Mesenchymal stem cell (in vitro differentiated cells and primary cell): ENCODE measurements around the gene TIMM17A.

ENCODE experiments used
- DNase-seq: peaks from one replicate; pipeline ENCODE4 v3.0.0-alpha.2; 2013
- H2AFZ ChIP-seq: one replicate; pipeline ENCODE4 v1.6.1; 2013; ENCODE audit warnings: low read depth, mild to moderate bottlenecking, control low read depth, inconsistent platforms, low read length, moderate library complexity
- H2AK5ac ChIP-seq: 2 replicates; pipeline ENCODE4 v1.6.1; 2013; ENCODE audit warnings: low read length, moderate library complexity, mild to moderate bottlenecking, inconsistent platforms; ENCODE audit not compliant: severe bottlenecking
- H2BK120ac ChIP-seq: one replicate; pipeline ENCODE4 v1.6.1; 2013; ENCODE audit warnings: low read depth, mild to moderate bottlenecking, inconsistent platforms, low read length, moderate library complexity
- H2BK12ac ChIP-seq, 2 experiments: one replicate each; pipeline ENCODE4 v1.6.1; 2013; ENCODE audit warnings: inconsistent platforms in 2 of 2, low read length in 2 of 2, mild to moderate bottlenecking in 2 of 2, moderate library complexity in 2 of 2, control low read depth in 1 of 2
- H2BK15ac ChIP-seq: one replicate; pipeline ENCODE4 v1.6.1; 2013; ENCODE audit warnings: mild to moderate bottlenecking, low read depth, inconsistent platforms; ENCODE audit not compliant: poor library complexity, severe bottlenecking
- H2BK5ac ChIP-seq: 2 replicates; pipeline ENCODE4 v1.6.1; 2013; ENCODE audit warnings: low read depth, mild to moderate bottlenecking, low read length, control low read depth, inconsistent platforms; ENCODE audit not compliant: poor library complexity, severe bottlenecking
- H3K14ac ChIP-seq, 2 experiments: one replicate each; pipeline ENCODE4 v1.6.1; 2013; ENCODE audit warnings: inconsistent platforms in 2 of 2, low read length in 2 of 2, control low read depth in 1 of 2, mild to moderate bottlenecking in 1 of 2, moderate library complexity in 1 of 2
- H3K18ac ChIP-seq, 2 experiments: one replicate each; pipeline ENCODE4 v1.6.1; 2013; ENCODE audit warnings: inconsistent platforms in 2 of 2, low read length in 2 of 2, control low read depth in 1 of 2, low read depth in 1 of 2, mild to moderate bottlenecking in 1 of 2
- H3K23ac ChIP-seq, 2 experiments: one replicate each; pipeline ENCODE4 v1.6.1; 2013; ENCODE audit warnings: inconsistent platforms in 2 of 2, low read length in 2 of 2, mild to moderate bottlenecking in 2 of 2, moderate library complexity in 2 of 2, control low read depth in 1 of 2
- H3K27ac ChIP-seq: 2 replicates; pipeline ENCODE4 v1.5.1; 2013; ENCODE audit warnings: mild to moderate bottlenecking, moderate library complexity, low read length, control low read depth, inconsistent platforms; ENCODE audit not compliant: poor library complexity, severe bottlenecking
- H3K27me3 ChIP-seq, 2 experiments: 2 replicates each; pipeline versions ENCODE4 v1.6.1 to v1.7.0; 2013; ENCODE audit warnings: low read length in 2 of 2, mild to moderate bottlenecking in 2 of 2, moderate library complexity in 2 of 2, control low read depth in 1 of 2, inconsistent platforms in 1 of 2; ENCODE audit not compliant: control insufficient read depth in 1 of 2, insufficient read depth in 1 of 2
- H3K36me3 ChIP-seq, 2 experiments: 2 replicates each; pipeline versions ENCODE4 v1.6.1 to v1.7.0; 2013; ENCODE audit warnings: low read length in 2 of 2, control low read depth in 1 of 2, inconsistent platforms in 1 of 2, low read depth in 1 of 2, mild to moderate bottlenecking in 1 of 2; ENCODE audit not compliant: insufficient read depth in 2 of 2, control insufficient read depth in 1 of 2
- H3K4ac ChIP-seq, 2 experiments: one replicate each; pipeline ENCODE4 v1.6.1; 2013; ENCODE audit warnings: inconsistent platforms in 2 of 2, low read length in 2 of 2, mild to moderate bottlenecking in 2 of 2, moderate library complexity in 2 of 2, control low read depth in 1 of 2, low read depth in 1 of 2
- H3K4me1 ChIP-seq: 2 replicates; pipeline ENCODE4 v1.6.1; 2013; ENCODE audit warnings: low read depth, low read length, control low read depth; ENCODE audit not compliant: control insufficient read depth, insufficient read depth
- H3K4me2 ChIP-seq: 2 replicates; pipeline ENCODE4 v1.6.1; 2013; ENCODE audit warnings: low read length, mild to moderate bottlenecking, inconsistent platforms; ENCODE audit not compliant: poor library complexity, severe bottlenecking
- H3K4me3 ChIP-seq, 2 experiments: 2 replicates each; pipeline versions ENCODE4 v1.5.1 to v1.7.0; 2013; ENCODE audit warnings: low read length in 2 of 2, mild to moderate bottlenecking in 2 of 2, control low read depth in 1 of 2, low read depth in 1 of 2; ENCODE audit not compliant: insufficient read depth in 1 of 2
- H3K79me1 ChIP-seq: replicated peaks from 2 replicates; pipeline ENCODE4 v1.6.1; 2013; ENCODE audit warnings: mild to moderate bottlenecking, control low read depth, low read length, inconsistent platforms; ENCODE audit not compliant: poor library complexity, severe bottlenecking
- H3K9ac ChIP-seq: 2 replicates; pipeline ENCODE4 v1.7.0; 2013; ENCODE audit warnings: mild to moderate bottlenecking, low read length, moderate library complexity
- H3K9me3 ChIP-seq: 2 replicates; pipeline ENCODE4 v1.7.0; 2013; ENCODE audit warnings: mild to moderate bottlenecking, low read length; ENCODE audit not compliant: control insufficient read depth
- H4K8ac ChIP-seq: one replicate; pipeline ENCODE4 v1.6.1; 2013; ENCODE audit warnings: inconsistent platforms, mild to moderate bottlenecking, low read length, moderate library complexity
- H4K91ac ChIP-seq: one replicate; pipeline ENCODE4 v1.6.1; 2013; ENCODE audit warnings: mild to moderate bottlenecking, low read length, inconsistent platforms
- WGBS: methylation state at CpG from one replicate; pipeline ENCODE4 v1.1.7; 2013; ENCODE audit warnings: mixed read lengths; 5-methylcytosine and 5-hydroxymethylcytosine counted together

Gene TIMM17A

DNA sequence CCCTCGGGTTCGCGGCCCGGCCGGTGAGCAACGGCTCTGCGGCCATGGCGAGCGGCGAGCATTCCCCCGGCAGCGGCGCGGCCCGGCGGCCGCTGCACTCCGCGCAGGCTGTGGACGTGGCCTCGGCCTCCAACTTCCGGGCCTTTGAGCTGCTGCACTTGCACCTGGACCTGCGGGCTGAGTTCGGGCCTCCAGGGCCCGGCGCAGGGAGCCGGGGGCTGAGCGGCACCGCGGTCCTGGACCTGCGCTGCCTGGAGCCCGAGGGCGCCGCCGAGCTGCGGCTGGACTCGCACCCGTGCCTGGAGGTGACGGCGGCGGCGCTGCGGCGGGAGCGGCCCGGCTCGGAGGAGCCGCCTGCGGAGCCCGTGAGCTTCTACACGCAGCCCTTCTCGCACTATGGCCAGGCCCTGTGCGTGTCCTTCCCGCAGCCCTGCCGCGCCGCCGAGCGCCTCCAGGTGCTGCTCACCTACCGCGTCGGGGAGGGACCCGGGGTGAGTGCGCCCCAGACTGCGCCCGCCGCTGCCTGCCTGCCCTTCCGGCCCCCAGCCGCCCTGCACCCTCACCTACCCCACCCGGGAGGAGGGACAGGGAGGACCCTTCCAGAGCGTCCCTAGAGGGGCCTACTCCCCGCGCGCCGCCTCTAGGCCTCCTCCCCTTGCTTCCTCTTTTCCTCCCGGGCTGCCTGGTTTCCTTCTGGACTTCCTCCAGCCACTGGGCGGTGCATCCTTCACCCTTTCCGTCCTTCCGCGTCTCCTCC lies 27.5 kb downstream of the TIMM17A start, which contains the start of gene RNPEP:
Gene RNPEP (plus strand): TSS at position 26 of the 757 bp plus-strand sequence. CDS start 19 bp downstream, at position 45.
- peak within 1 kb of the TSS; percentile 99 for H4K8ac ChIP-seq
- no peak within 1 kb of the TSS for H2AK5ac ChIP-seq
- H3K4me3 ChIP-seq = peak within 1 kb of the TSS; percentile 86 to 98
- H2BK5ac ChIP-seq = peak within 1 kb of the TSS; percentile 89
- no peaks in the 10 kb centered on the region for H3K9me3 ChIP-seq
- WGBS = 1% methylated on average over 59 of the region's 80 CpGs
- peak within 1 kb of the TSS; percentile 98 to 99 for H3K18ac ChIP-seq
- peak within 1 kb of the TSS; percentile 98 for H4K91ac ChIP-seq
- no peaks in the 10 kb centered on the region for H3K27me3 ChIP-seq
- H3K4me1 ChIP-seq = peaks cover 15% of the 10 kb centered on the region
- H3K14ac ChIP-seq = peak within 1 kb of the TSS in 1 of 2 experiments; percentile 99
- peak; percentile 90 for DNase-seq
- peak within 1 kb of the TSS; percentile 65 for H3K27ac ChIP-seq
- peak within 1 kb of the TSS; percentile 15 for H3K4me2 ChIP-seq
- peak within 1 kb of the TSS; percentile 63 for H2BK12ac ChIP-seq
- peak within 1 kb of the TSS; percentile 98 for H2BK120ac ChIP-seq
- peak within 1 kb of the TSS in 1 of 2 experiments; percentile 72 for H3K23ac ChIP-seq
- H3K9ac ChIP-seq = peak within 1 kb of the TSS; percentile 91
- peak within 1 kb of the TSS; percentile 93 for H2BK15ac ChIP-seq
- peak within 1 kb of the TSS; percentile 95 to 99 for H3K4ac ChIP-seq
- H2AFZ ChIP-seq = peak within 1 kb of the TSS; percentile 91
- peaks cover 3% of the 10 kb centered on the region for H3K79me1 ChIP-seq
- H3K36me3 ChIP-seq = peaks cover 0 to 4% of the 10 kb centered on the region in 2 experiments

DNA sequence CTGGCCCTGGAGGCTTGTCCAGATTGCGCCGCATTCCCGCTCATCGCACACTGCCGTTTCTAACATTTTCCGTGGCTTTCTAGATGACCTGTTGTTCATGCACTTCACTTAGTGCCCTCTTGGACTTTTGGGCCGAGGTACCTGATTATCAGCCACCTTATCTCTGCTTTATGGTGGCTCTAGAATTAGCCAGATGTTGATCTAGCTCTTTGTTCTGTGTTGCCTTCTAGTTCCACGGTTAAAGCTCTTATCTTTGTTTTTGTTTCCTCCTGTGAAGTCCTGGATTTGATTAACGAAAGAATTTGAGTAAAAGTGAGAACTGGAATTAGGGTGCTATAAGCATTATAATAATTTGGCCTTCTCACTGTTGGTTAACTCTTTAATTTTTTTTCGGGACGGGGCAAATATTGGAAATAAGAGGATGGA lies 28.1 kb downstream of the TIMM17A start:
- Histone ChIP-seq H3K36me3 (peaks cover 0 to 4% of the 10 kb centered on the region in 2 experiments), H3K4me1 (peaks cover 15% of the 10 kb centered on the region), H3K18ac (peak overlapping the region in 1 of 2 experiments; percentile 99), H3K79me1 (peaks cover 5% of the 10 kb centered on the region), H3K27ac (peak overlapping the region; percentile 65), H4K91ac (no peak overlapping the region), H3K27me3 (no peaks in the 10 kb centered on the region), H2BK5ac (no peak overlapping the region), H3K9me3 (no peaks in the 10 kb centered on the region), H3K14ac (peak overlapping the region in 1 of 2 experiments; percentile 99), H3K4me3 (peak overlapping the region; percentile 86 to 98), H4K8ac (peak overlapping the region; percentile 71), H2BK120ac (no peak overlapping the region), H2BK15ac (no peak overlapping the region), H3K4me2 (peak overlapping the region; percentile 41), H2AK5ac (no peak overlapping the region), H2AFZ (no peak overlapping the region), H3K9ac (peak overlapping the region; percentile 91), H3K23ac (no peak overlapping the region), H2BK12ac (no peak overlapping the region), H3K4ac (peak overlapping the region in 1 of 2 experiments; percentile 22)
- WGBS = 10% methylated on average over 11 of the region's 11 CpGs
- no peak for DNase-seq

- H4K8ac ChIP-seq = no peak overlapping the region
- H3K4ac ChIP-seq = no peak overlapping the region
- H3K36me3 ChIP-seq = peaks cover 7 to 9% of the 10 kb centered on the region in 2 experiments
- H2AFZ ChIP-seq = no peak overlapping the region
- H2BK5ac ChIP-seq = no peak overlapping the region
- H3K4me3 ChIP-seq = peak overlapping the region in 1 of 2 experiments; percentile 86
- peaks cover 10% of the 10 kb centered on the region for H3K79me1 ChIP-seq
- peaks cover 15% of the 10 kb centered on the region for H3K4me1 ChIP-seq
- H3K14ac ChIP-seq = no peak overlapping the region
- H3K27me3 ChIP-seq = no peaks in the 10 kb centered on the region
- H4K91ac ChIP-seq = no peak overlapping the region
- H2BK12ac ChIP-seq = no peak overlapping the region
- DNase-seq = no peak
- H3K4me2 ChIP-seq = no peak overlapping the region
- H2BK120ac ChIP-seq = no peak overlapping the region
- H2AK5ac ChIP-seq = no peak overlapping the region
- peak overlapping the region; percentile 91 for H3K9ac ChIP-seq
- H3K18ac ChIP-seq = no peak overlapping the region
- no peak overlapping the region for H3K23ac ChIP-seq
- no peaks in the 10 kb centered on the region for H3K9me3 ChIP-seq
- H2BK15ac ChIP-seq = no peak overlapping the region
- H3K27ac ChIP-seq = no peak overlapping the region
- WGBS = 100% methylated on average over 2 of the region's 3 CpGs
Measured at GRCh38 chr1:201984446-201984845, 29.1 kb downstream of the TIMM17A start.

DNA sequence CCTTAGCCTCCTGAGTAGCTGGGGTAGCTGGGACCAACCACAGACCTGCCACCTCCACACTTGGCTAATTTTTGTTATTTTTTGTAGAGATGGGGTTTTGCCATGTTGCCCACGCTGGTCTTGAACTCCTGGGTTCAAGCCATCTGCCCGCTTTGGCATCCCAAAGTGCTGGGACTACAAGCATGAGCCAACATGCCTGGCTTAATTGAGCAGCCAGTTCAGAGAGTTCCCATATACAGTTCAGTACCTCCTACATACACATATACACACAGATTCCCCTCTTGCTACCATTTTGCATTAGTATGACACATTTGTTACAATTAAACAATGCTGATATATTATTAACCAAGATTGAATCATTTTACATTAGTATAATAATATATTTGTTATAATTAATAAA lies 30.1 kb downstream of the TIMM17A start:
- H3K4me3 ChIP-seq = no peak overlapping the region
- no peak overlapping the region for H4K8ac ChIP-seq
- H4K91ac ChIP-seq = no peak overlapping the region
- H2AK5ac ChIP-seq = no peak overlapping the region
- whole genome bisulfite sequencing = 75% methylated on average over 2 of the region's 2 CpGs
- H2BK15ac ChIP-seq = no peak overlapping the region
- no peak overlapping the region for H3K4ac ChIP-seq
- H2AFZ ChIP-seq = no peak overlapping the region
- H3K18ac ChIP-seq = no peak overlapping the region
- H3K9me3 ChIP-seq = no peaks in the 10 kb centered on the region
- H2BK120ac ChIP-seq = no peak overlapping the region
- no peak overlapping the region for H3K14ac ChIP-seq
- H3K27me3 ChIP-seq = no peaks in the 10 kb centered on the region
- H3K23ac ChIP-seq = no peak overlapping the region
- DNase-seq = no peak
- no peak overlapping the region for H3K4me2 ChIP-seq
- peaks cover 12% of the 10 kb centered on the region for H3K79me1 ChIP-seq
- no peak overlapping the region for H2BK12ac ChIP-seq
- H3K4me1 ChIP-seq = peaks cover 15% of the 10 kb centered on the region
- H2BK5ac ChIP-seq = no peak overlapping the region
- peaks cover 13 to 16% of the 10 kb centered on the region in 2 experiments for H3K36me3 ChIP-seq
- H3K9ac ChIP-seq = no peak overlapping the region
- no peak overlapping the region for H3K27ac ChIP-seq
